Spleen (tissue), 11 donors: Measurements from ENCODE around the gene MRPS5. TPM values are rescaled to one million over a fixed set of nuclear protein-coding genes. Genes with fewer than 3 reads are reported as not detected.

Experiments
- DNase-seq: peaks from one replicate; pipeline ENCODE4 v3.0.0-alpha.2; 2020
- H3K27ac ChIP-seq, 8 donors: fragments of 200-600 bp; sonication (generic) in 7 of 8; 1 replicate in 4 of 8; 2 replicates in 4 of 8; pipeline versions ENCODE4 v1.5.0 to v1.8.0; 2016 to 2021; ENCODE audit warnings: inconsistent platforms in 4 of 8, mild to moderate bottlenecking in 4 of 8, moderate library complexity in 1 of 8
- H3K27me3 ChIP-seq, 7 donors: fragments of 200-600 bp; sonication (generic) in 6 of 7; replicated peaks in 1 of 7; 1 replicate in 4 of 7; 2 replicates in 3 of 7; pipeline versions ENCODE4 v1.5.0 to v1.8.0; 2016 to 2021; ENCODE audit warnings: inconsistent platforms in 3 of 7, mild to moderate bottlenecking in 1 of 7
- H3K36me3 ChIP-seq, 6 donors: fragments of 200-600 bp; sonication (generic) in 5 of 6; 1 replicate in 4 of 6; 2 replicates in 2 of 6; pipeline versions ENCODE4 v1.5.0 to v1.8.0; 2016 to 2021; ENCODE audit warnings: inconsistent platforms in 2 of 6
- H3K4me1 ChIP-seq, 6 donors: fragments of 200-600 bp; sonication (generic) in 5 of 6; 1 replicate in 3 of 6; 2 replicates in 3 of 6; pipeline versions ENCODE4 v1.5.0 to v1.8.0; 2016 to 2021; ENCODE audit warnings: inconsistent platforms in 3 of 6
- H3K4me3 ChIP-seq, 8 donors: fragments of 200-600 bp; sonication (generic) in 7 of 8; 1 replicate in 4 of 8; 2 replicates in 4 of 8; pipeline versions ENCODE4 v1.5.0 to v1.8.0; 2016 to 2021; ENCODE audit warnings: inconsistent platforms in 4 of 8, mild to moderate bottlenecking in 4 of 8, moderate library complexity in 2 of 8
- H3K9me3 ChIP-seq, 8 donors: fragments of 200-600 bp; sonication (generic) in 7 of 8; 1 replicate in 4 of 8; 2 replicates in 4 of 8; pipeline versions ENCODE4 v1.5.0 to v1.8.0; 2016 to 2021; ENCODE audit warnings: inconsistent platforms in 4 of 8
- POLR2A ChIP-seq, 3 donors: fragments of 450-650 bp; IDR thresholded peaks; one replicate each; pipeline ENCODE4 v1.5.1; 2017; ENCODE audit warnings: antibody characterized with exemption in 3 of 3, mild to moderate bottlenecking in 1 of 3
- POLR2AphosphoS5 ChIP-seq, 3 donors: sonication (generic); formaldehyde crosslinking; IDR thresholded peaks; one replicate each; pipeline ENCODE4 v1.5.1; 2017; ENCODE audit warnings: antibody characterized with exemption in 3 of 3
- WGBS, 5 donors: extraction: QIAGEN DNeasy Blood & Tissue Kit in 3 of 5; methylation state at CpG; one replicate each; pipeline versions ENCODE4 v1.1.5 to v1.1.7; 2013 to 2018; 5-methylcytosine and 5-hydroxymethylcytosine counted together
- intact Hi-C: fragments of 100-400 bp; cut with DNase I; formaldehyde crosslinking; loops from one replicate; pipeline ENCODE4 v1.15.0; 2023; ENCODE audit warnings: low total_unique reads
- polyA plus RNA-seq, 3 donors: library from polyadenylated mRNA; stranded (reverse); fragments of 200-250 nt; gene quantifications; one replicate each; pipeline ENCODE4 v1.2.1, GENCODE V29; 2013
- total RNA-seq, 7 donors: library from RNA; depleted of rRNA in 3 of 7; stranded (reverse); fragments of >200 nt in 3 of 7; fragmentation: NEBNext Ultra II Directional in 4 of 7; extraction: Animal tissue kit (Norgen Biotek cat#: 25700) in 4 of 7; gene quantifications; one replicate each; pipeline versions ENCODE4 v1.1.0 to v1.2.1, GENCODE V29; 2016 to 2021
- TF ChIP-seq, protein P1 (sequence below), 11 experiments: fragments of 200-600 bp in 7 of 11; fragments of 450-650 bp in 4 of 11; sonication (generic) in 4 of 11; IDR thresholded peaks in 8 of 11; conservative IDR thresholded peaks in 3 of 11; 1 replicate in 7 of 11; 2 replicates in 4 of 11; pipeline versions ENCODE4 v1.4.0 to v1.8.0; 2016 to 2021; ENCODE audit warnings: antibody characterized with exemption in 11 of 11, inconsistent platforms in 4 of 11, mild to moderate bottlenecking in 1 of 11
- donor health status: healthy with polysubstance abuse.
- donor health status: DM: no; HTN: no; CAD: no; lungs with moderate emphysema.
- donor health status: DM: no; HTN: no; CAD: no.
- donor health status: Bipolar disorder and iron deficiency.
- donor health status: healthy.
- donor health status: DM: no; HTN: no; CAD: no.
- donor health status: DM: yes; HTN: yes; CAD: no.

MRPS5 gene
- total and polyA plus RNA-seq, 10 donors = 37.5 to 92.2 (median 53.7) TPM

DNA sequence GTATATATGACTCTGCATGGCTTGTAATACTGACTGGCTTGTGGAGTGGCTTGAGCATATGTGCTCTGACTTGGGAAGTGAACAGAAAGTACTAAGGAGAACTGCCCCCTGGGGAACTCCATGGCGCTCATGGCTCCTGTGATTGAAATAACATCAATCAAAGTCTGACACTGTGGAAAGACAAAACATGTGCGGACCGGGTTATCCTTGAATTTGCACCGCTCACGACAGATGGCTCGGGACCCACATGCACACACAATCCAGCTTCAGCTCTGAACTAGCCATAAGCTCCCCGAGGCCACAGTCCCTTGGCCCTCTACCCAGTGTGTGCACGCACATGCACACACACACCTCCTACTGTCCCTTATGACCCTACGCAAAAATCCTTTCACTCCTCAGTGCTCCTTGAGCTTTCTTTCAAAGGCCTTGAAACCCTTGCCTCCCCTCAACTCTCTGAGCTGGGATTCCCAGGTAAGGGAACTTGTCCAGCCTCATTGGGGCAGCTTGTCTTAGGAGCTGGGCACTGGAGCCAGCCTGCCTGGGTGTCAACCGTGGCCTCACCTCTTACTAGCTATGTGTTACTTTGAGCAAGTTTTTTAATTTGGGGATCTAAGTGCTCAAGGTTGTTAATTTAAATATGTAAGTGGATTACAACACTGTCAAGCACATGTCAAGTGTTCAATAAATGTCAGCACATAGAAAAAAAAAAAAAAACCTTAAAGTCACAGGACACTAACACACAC, 43.6 kb downstream of the MRPS5 start:
- 73 to 87% (median 80%) methylated on average over 10 of the region's 10 CpGs for WGBS, 5 donors
- no peaks in the 10 kb centered on the region for H3K9me3 ChIP-seq
- TF ChIP-seq, protein P1, sequence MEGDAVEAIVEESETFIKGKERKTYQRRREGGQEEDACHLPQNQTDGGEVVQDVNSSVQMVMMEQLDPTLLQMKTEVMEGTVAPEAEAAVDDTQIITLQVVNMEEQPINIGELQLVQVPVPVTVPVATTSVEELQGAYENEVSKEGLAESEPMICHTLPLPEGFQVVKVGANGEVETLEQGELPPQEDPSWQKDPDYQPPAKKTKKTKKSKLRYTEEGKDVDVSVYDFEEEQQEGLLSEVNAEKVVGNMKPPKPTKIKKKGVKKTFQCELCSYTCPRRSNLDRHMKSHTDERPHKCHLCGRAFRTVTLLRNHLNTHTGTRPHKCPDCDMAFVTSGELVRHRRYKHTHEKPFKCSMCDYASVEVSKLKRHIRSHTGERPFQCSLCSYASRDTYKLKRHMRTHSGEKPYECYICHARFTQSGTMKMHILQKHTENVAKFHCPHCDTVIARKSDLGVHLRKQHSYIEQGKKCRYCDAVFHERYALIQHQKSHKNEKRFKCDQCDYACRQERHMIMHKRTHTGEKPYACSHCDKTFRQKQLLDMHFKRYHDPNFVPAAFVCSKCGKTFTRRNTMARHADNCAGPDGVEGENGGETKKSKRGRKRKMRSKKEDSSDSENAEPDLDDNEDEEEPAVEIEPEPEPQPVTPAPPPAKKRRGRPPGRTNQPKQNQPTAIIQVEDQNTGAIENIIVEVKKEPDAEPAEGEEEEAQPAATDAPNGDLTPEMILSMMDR (IDR thresholded peaks at IDR 0.05 in 8 of 11, conservative IDR thresholded peaks at IDR 0.05 in 3 of 11) = no peak
- no peak for TF ChIP-seq POLR2AphosphoS5 (IDR thresholded peaks at IDR 0.05)
- no peak for TF ChIP-seq POLR2A (IDR thresholded peaks at IDR 0.05)
- no peak overlapping the region for H3K4me3 ChIP-seq
- H3K27ac ChIP-seq = no peak overlapping the region
- intact Hi-C loops = no loop called here
- peaks cover 0 to 23% (median 11%) of the 10 kb centered on the region in 6 donors for H3K4me1 ChIP-seq
- peaks cover 0 to 64% (median 30%) of the 10 kb centered on the region in 7 donors for H3K27me3 ChIP-seq
- no peaks in the 10 kb centered on the region for H3K36me3 ChIP-seq
- DNase-seq = no peak

DNA sequence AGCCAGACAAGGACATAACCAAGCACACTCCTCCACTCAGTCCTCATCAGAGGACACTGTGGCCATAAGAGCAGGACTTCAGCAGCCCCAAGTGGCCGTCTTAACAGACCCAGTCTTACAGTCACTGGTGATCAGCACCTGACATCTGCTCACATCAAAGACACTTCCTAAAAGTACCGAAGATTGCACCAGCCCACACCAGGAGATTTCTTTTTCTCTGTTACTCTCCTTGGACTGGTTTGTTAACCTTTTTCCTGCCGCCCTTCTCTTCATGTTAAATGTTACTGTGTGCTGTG, 44.1 kb downstream of the MRPS5 start:
- Histone ChIP-seq H3K27ac (no peak overlapping the region), H3K4me1 (peaks cover 0 to 23% (median 11%) of the 10 kb centered on the region in 6 donors), H3K36me3 (no peaks in the 10 kb centered on the region), H3K9me3 (no peaks in the 10 kb centered on the region), H3K27me3 (peaks cover 0 to 70% (median 35%) of the 10 kb centered on the region in 7 donors), H3K4me3 (no peak overlapping the region)
- WGBS, 5 donors = 28 to 44% (median 35%) methylated on average over 3 of the region's 3 CpGs
- DNase-seq = no peak
- intact Hi-C loops = no loop called here
- TF ChIP-seq POLR2A (IDR thresholded peaks at IDR 0.05) = no peak
- TF ChIP-seq, protein P1 (IDR thresholded peaks at IDR 0.05 in 8 of 11, conservative IDR thresholded peaks at IDR 0.05 in 3 of 11) = no peak
- TF ChIP-seq POLR2AphosphoS5 (IDR thresholded peaks at IDR 0.05) = no peak

DNA sequence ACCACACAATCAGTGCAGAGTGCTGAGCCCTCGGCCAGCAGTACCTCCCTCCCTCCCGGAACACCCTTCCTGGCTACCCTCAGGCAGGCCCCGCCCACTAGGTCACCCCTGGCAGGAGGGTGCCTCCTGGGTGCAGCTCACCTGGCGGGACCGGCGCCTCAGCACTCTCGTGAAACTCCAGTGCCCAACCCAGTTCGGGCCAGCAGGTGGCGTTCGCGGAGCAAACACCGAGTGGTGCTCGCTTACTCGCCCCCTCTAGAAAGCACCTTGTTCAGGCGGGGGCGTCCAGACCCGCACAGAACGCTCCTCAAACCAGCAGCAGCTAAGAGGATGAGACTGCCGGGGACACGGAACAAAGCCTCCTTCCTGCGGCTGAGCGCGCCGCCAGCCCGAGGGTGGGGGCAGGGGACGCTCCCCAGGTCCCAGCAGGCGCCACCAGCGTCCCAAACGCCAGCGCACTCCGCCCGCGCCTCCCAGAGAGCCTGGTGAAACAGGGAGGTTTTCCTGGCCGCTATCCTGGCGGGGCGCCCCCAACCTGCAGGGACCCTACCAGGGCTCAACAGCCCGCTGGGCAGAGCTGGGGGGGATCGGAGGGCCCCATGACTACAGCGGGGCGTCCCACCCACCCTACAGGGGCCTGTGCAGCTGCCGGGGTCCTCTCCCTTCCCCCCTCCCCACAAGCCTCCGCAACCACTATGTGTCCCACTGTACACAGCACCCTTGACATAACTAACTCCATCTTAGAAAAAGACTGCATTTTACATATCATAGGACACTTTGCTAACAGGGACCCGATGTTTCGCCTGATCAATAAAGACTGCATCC, 44.7 kb downstream of the MRPS5 start:
- Histone ChIP-seq H3K36me3 (no peaks in the 10 kb centered on the region), H3K27ac (peak overlapping the region in 3 of 8 donors; percentile 3 to 83 (median 76)), H3K4me3 (peak overlapping the region in 6 of 8 donors; percentile 22 to 65 (median 28)), H3K9me3 (no peaks in the 10 kb centered on the region), H3K27me3 (peaks cover 0 to 75% (median 36%) of the 10 kb centered on the region in 7 donors), H3K4me1 (peaks cover 0 to 23% (median 11%) of the 10 kb centered on the region in 6 donors)
- TF ChIP-seq POLR2AphosphoS5 (IDR thresholded peaks at IDR 0.05) (peak in 2 of 3 donors; percentile 39 to 47), POLR2A (IDR thresholded peaks at IDR 0.05) (no peak)
- TF ChIP-seq, protein P1 (IDR thresholded peaks at IDR 0.05 in 8 of 11, conservative IDR thresholded peaks at IDR 0.05 in 3 of 11) = peak; percentile 53 to 88 (median 71)
- 9 to 17% (median 11%) methylated on average over 16 to 44 of the region's 44 CpGs for WGBS, 5 donors
- intact Hi-C loops = no loop called here
- peak; percentile 94 for DNase-seq
